ENCODE results near the gene CDH13.

- TF ChIP-seq REST (IDR thresholded peaks at IDR 0.05; ENCODE audit: insufficient read depth in 1 of 2, low read depth in 2 of 2, low read length in 2 of 2): no peak
- TF ChIP-seq POLR2AphosphoS5 (IDR thresholded peaks at IDR 0.05; ENCODE audit: low read depth, low read length): no peak
These were observed 911.9 kb downstream of the CDH13 start for GRCh38 chr16:83538707-83539106.
